B cell (primary cell): Measurements from ENCODE around the gene SC5D. TPM values are rescaled to one million over a fixed set of nuclear protein-coding genes. Genes with fewer than 3 reads are reported as not detected.

ENCODE experiments used
- ATAC-seq: fragments of 200-7000 bp; cut with Tn5 transposase; one replicate; pipeline ENCODE4 v1.10.0; 2021; ENCODE audit warnings: low read depth, mild to moderate bottlenecking, moderate number of reproducible peaks, moderate library complexity
- CTCF ChIA-PET: fragments of 350-600 bp; sonication (Branson Sonifier 250); formaldehyde crosslinking; loops from one replicate; lab custom pipeline; 2021; ENCODE audit warnings: antibody characterized with exemption, inconsistent platforms; lab: Charles Lee
- POLR2A ChIA-PET: fragments of 350-600 bp; sonication (Branson Sonifier 250); formaldehyde crosslinking; loops from one replicate; lab custom pipeline; 2021; ENCODE audit warnings: antibody characterized with exemption; lab: Charles Lee
- DNase-seq: peaks from one replicate; pipeline ENCODE4 v3.0.0; 2013
- H2AFZ ChIP-seq: 2 replicates; pipeline ENCODE4 v1.6.1; 2012; ENCODE audit warnings: mild to moderate bottlenecking, low read depth, low read length; ENCODE audit not compliant: insufficient read depth, poor library complexity, severe bottlenecking
- H3K27ac ChIP-seq, 2 donors: 1 replicate in 1 of 2; 2 replicates in 1 of 2; pipeline ENCODE4 v1.5.1; 2012 to 2013; ENCODE audit warnings: low read length in 2 of 2, mild to moderate bottlenecking in 2 of 2, moderate library complexity in 1 of 2
- H3K27me3 ChIP-seq, 4 experiments: fragments of 200-600 bp in 1 of 4; sonication (generic) in 1 of 4; replicated peaks in 1 of 4; 1 replicate in 2 of 4; 2 replicates in 2 of 4; pipeline versions ENCODE4 v1.6.1 to v1.7.0; 2013 to 2016; ENCODE audit warnings: low read length in 3 of 4, mild to moderate bottlenecking in 2 of 4, mixed read lengths in 1 of 4, moderate library complexity in 1 of 4; ENCODE audit not compliant: insufficient read depth in 4 of 4, control insufficient read depth in 3 of 4; ENCODE audit errors: control extremely low read depth in 1 of 4
- H3K36me3 ChIP-seq, 2 experiments: replicated peaks in 1 of 2; 1 replicate in 1 of 2; 2 replicates in 1 of 2; pipeline versions ENCODE4 v1.6.1 to v1.7.1; 2013; ENCODE audit warnings: low read length in 1 of 2; ENCODE audit not compliant: insufficient read depth in 2 of 2, control insufficient read depth in 1 of 2; ENCODE audit errors: control extremely low read depth in 1 of 2, extremely low read depth in 1 of 2
- H3K4me1 ChIP-seq, 2 donors: fragments of 200-600 bp in 1 of 2; sonication (generic) in 1 of 2; 1 replicate in 1 of 2; 2 replicates in 1 of 2; pipeline versions ENCODE4 v1.5.1 to v1.6.1; 2013 to 2017; ENCODE audit warnings: low read length in 2 of 2; ENCODE audit not compliant: control insufficient read depth in 2 of 2, insufficient read depth in 2 of 2
- H3K4me2 ChIP-seq: replicated peaks from 2 replicates; pipeline ENCODE3; 2012; ENCODE audit warnings: mild to moderate bottlenecking, low read depth, low read length; ENCODE audit not compliant: poor library complexity, severe bottlenecking
- H3K4me3 ChIP-seq, 5 experiments: fragments of 200-600 bp in 1 of 5; sonication (generic) in 1 of 5; 1 replicate in 3 of 5; 2 replicates in 2 of 5; pipeline versions ENCODE4 v1.5.1 to v1.7.0; 2011 to 2016; ENCODE audit warnings: low read length in 4 of 5, mild to moderate bottlenecking in 4 of 5, low read depth in 2 of 5, control low read depth in 1 of 5, moderate library complexity in 1 of 5; ENCODE audit not compliant: insufficient read depth in 1 of 5; ENCODE audit errors: control extremely low read depth in 1 of 5, extremely low read depth in 1 of 5
- H3K79me2 ChIP-seq: fragments of 200-600 bp; sonication (generic); one replicate; pipeline ENCODE4 v1.6.0; 2016; ENCODE audit warnings: low read length; ENCODE audit not compliant: control insufficient read depth, insufficient read depth
- H3K9ac ChIP-seq: fragments of 200-600 bp; sonication (generic); 2 replicates; pipeline ENCODE4 v1.6.1; 2017; ENCODE audit warnings: mild to moderate bottlenecking, low read length, moderate library complexity
- H3K9me3 ChIP-seq, 3 donors: one replicate each; pipeline versions ENCODE4 v1.6.1 to v1.7.1; 2013; ENCODE audit warnings: low read length in 2 of 3; ENCODE audit not compliant: control insufficient read depth in 2 of 3, insufficient read depth in 1 of 3; ENCODE audit errors: control extremely low read depth in 1 of 3
- H4K20me1 ChIP-seq: 2 replicates; pipeline ENCODE4 v1.6.0; 2012; ENCODE audit warnings: mild to moderate bottlenecking, low read length; ENCODE audit not compliant: insufficient read depth, control insufficient read depth, poor library complexity, severe bottlenecking
- H3K27ac Mint-ChIP-seq: one replicate; pipeline ENCODE4 v1.8.0; 2021; ENCODE audit warnings: mixed read lengths
- H3K27me3 Mint-ChIP-seq: one replicate; pipeline ENCODE4 v1.8.0; 2021; ENCODE audit warnings: mixed read lengths
- H3K4me1 Mint-ChIP-seq: one replicate; pipeline ENCODE4 v1.8.0; 2021; ENCODE audit warnings: mixed read lengths
- H3K4me3 Mint-ChIP-seq: one replicate; pipeline ENCODE4 v1.8.0; 2021; ENCODE audit warnings: mixed read lengths
- H3K9me3 Mint-ChIP-seq: one replicate; pipeline ENCODE4 v1.8.0; 2022; ENCODE audit warnings: mixed read lengths; ENCODE audit not compliant: insufficient read depth
- EZH2 ChIP-seq: IDR thresholded peaks from 2 replicates; pipeline ENCODE4 v1.6.1; 2012; ENCODE audit warnings: borderline replicate concordance, low read depth, mild to moderate bottlenecking, moderate library complexity, low read length; ENCODE audit not compliant: insufficient read depth, poor library complexity, severe bottlenecking
- WGBS: methylation state at CpG from one replicate; pipeline ENCODE4 v1.1.5; 2013; ENCODE audit warnings: missing lambda C conversion rate; ENCODE audit not compliant: insufficient coverage; 5-methylcytosine and 5-hydroxymethylcytosine counted together
- intact Hi-C: fragments of 100-400 bp; cut with micrococcal nuclease; formaldehyde crosslinking; loops from one replicate; pipeline ENCODE4 v1.10.0; 2022
- polyA plus RNA-seq: library from polyadenylated mRNA; depleted of rRNA; stranded (reverse); fragments of >200 nt; gene quantifications from 2 replicates; pipeline ENCODE4 v1.2.3, GENCODE V29; 2012
- total RNA-seq, 2 donors: library from RNA; stranded (reverse); fragments of 120-200 nt in 1 of 2; gene quantifications; 1 replicate in 1 of 2; 2 replicates in 1 of 2; pipeline versions ENCODE4 v1.2.3 to v1.2.4, GENCODE V29; 2013 to 2022
- TF ChIP-seq, protein P1 (sequence below): fragments of 200-600 bp; IDR thresholded peaks from one replicate; pipeline ENCODE4 v1.8.0; 2022; ENCODE audit warnings: antibody characterized with exemption, mild to moderate bottlenecking

SC5D gene
- total and polyA plus RNA-seq, 2 donors (not counting 1 experiment from before 2014, with no cell fraction given): 15.2 to 54.8 TPM

DNA sequence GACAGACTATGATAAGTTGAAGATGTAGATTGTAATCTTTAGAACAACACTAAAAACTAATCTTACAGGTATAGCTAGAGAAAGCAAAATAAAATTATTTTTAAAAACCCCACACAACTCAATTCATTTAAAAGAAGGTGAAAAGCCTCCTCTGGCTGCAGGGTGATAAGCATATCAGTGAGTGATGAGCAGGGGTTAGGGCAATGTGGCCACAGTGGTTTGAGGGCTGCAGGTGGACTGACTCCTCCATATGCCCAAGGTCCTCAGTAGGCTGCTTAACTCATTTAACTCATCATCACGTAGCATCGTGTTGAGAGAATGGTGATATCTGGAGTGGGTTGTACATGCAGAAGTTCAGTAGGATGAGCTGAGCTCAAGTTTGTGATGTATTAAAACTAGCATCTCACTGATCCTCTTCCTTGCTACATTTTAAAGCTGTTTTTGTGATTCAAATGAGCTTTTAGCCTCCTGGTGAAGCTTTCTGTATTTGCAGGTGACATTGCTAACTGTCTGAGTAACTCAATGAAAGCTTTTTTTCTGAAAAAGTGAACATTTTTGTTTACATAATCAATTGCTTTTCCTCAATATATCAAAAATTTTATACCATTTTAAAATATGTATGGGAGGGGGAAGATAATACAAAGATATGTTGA is 37.0 kb upstream of the SC5D start:
- no peak overlapping the region for H3K4me2 ChIP-seq
- H3K79me2 ChIP-seq: no peaks in the 10 kb centered on the region
- TF ChIP-seq, protein P1, sequence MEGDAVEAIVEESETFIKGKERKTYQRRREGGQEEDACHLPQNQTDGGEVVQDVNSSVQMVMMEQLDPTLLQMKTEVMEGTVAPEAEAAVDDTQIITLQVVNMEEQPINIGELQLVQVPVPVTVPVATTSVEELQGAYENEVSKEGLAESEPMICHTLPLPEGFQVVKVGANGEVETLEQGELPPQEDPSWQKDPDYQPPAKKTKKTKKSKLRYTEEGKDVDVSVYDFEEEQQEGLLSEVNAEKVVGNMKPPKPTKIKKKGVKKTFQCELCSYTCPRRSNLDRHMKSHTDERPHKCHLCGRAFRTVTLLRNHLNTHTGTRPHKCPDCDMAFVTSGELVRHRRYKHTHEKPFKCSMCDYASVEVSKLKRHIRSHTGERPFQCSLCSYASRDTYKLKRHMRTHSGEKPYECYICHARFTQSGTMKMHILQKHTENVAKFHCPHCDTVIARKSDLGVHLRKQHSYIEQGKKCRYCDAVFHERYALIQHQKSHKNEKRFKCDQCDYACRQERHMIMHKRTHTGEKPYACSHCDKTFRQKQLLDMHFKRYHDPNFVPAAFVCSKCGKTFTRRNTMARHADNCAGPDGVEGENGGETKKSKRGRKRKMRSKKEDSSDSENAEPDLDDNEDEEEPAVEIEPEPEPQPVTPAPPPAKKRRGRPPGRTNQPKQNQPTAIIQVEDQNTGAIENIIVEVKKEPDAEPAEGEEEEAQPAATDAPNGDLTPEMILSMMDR: no peak
- ChIA-PET CTCF (interaction anchor here (2.0 kb wide), 1 partner anchor 336 kb away, joined by 6 read pairs; no protein-coding TSS in a partner anchor), POLR2A (no interaction called here)
- H3K27ac ChIP-seq: no peak overlapping the region
- peaks cover 0 to 4% (median 0%) of the 10 kb centered on the region in 4 experiments for H3K27me3 ChIP-seq
- ATAC-seq (no peak), DNase-seq (no peak)
- H3K27ac Mint-ChIP-seq: no peak overlapping the region
- H3K9ac ChIP-seq: no peak overlapping the region
- H2AFZ ChIP-seq: no peak overlapping the region
- H3K4me1 Mint-ChIP-seq: no peaks in the 10 kb centered on the region
- H3K4me3 Mint-ChIP-seq: no peak overlapping the region
- intact Hi-C loops: no loop called here
- no peaks in the 10 kb centered on the region for H3K4me1 ChIP-seq
- H3K4me3 ChIP-seq: no peak overlapping the region
- H3K9me3 Mint-ChIP-seq: no peaks in the 10 kb centered on the region
- peaks cover 0 to 2% (median 2%) of the 10 kb centered on the region in 3 donors for H3K9me3 ChIP-seq
- H3K36me3 ChIP-seq: no peaks in the 10 kb centered on the region
- no peaks in the 10 kb centered on the region for H4K20me1 ChIP-seq
- no CpG with 5 or more reads among the region's 2 CpGs for WGBS
- no peaks in the 10 kb centered on the region for H3K27me3 Mint-ChIP-seq

DNA sequence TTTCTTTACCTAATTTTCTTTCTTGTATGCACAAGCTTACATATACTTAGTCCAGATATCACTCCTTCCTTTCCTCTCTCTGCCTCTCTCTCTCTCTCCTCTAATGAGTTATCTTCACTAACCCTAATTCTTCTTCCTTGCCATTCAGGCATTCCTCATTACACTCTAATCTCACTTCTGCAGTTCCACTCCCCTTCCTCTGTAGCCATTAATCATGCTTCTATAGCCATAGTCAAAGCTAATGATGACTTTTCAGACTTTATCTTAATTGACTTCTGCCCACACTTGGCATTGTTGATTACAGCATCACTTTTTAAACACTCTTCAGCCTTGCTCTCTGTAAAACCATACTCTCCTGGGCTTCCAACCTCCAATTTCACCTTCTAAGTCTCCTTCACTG is 35.3 kb upstream of the SC5D start:
- Histone ChIP-seq H3K27me3 (peaks cover 0 to 4% (median 0%) of the 10 kb centered on the region in 4 experiments), H3K27ac (no peak overlapping the region), H3K4me3 (no peak overlapping the region), H3K9ac (no peak overlapping the region), H3K4me2 (no peak overlapping the region), H4K20me1 (no peaks in the 10 kb centered on the region), H3K4me1 (no peaks in the 10 kb centered on the region), H3K9me3 (peaks cover 0 to 2% (median 2%) of the 10 kb centered on the region in 3 donors), H3K36me3 (no peaks in the 10 kb centered on the region), H2AFZ (no peak overlapping the region), H3K79me2 (no peaks in the 10 kb centered on the region)
- Mint-ChIP-seq H3K27ac (no peak overlapping the region), H3K4me3 (no peak overlapping the region), H3K4me1 (no peaks in the 10 kb centered on the region), H3K9me3 (peaks cover 2% of the 10 kb centered on the region), H3K27me3 (peaks cover 3% of the 10 kb centered on the region)
- no peak for TF ChIP-seq EZH2
- TF ChIP-seq, protein P1: no peak
- DNase-seq (no peak), ATAC-seq (no peak)
- POLR2A ChIA-PET: no interaction called here
- intact Hi-C loops: no loop called here
- CTCF ChIA-PET: interaction anchor here (1.2 to 2.0 kb wide), 2 partner anchors 10 to 334 kb away, joined by 6 to 7 read pairs; no protein-coding TSS in a partner anchor
